ENCODE measurements around the gene GTF3C2.
A peak's percentile ranks its signal among the peaks of the same experiment; 100 is the strongest.
"Not testable (repeated sequence)": the region's sequence is repeated elsewhere in the genome, so short reads cannot be mapped to it uniquely, and the experiment has no call there.

GTF3C2 gene

GRCh38 chr2:27370816-27371620 lies 14.5 kb upstream of the GTF3C2 start:
- DNase-seq = no peak

DNA sequence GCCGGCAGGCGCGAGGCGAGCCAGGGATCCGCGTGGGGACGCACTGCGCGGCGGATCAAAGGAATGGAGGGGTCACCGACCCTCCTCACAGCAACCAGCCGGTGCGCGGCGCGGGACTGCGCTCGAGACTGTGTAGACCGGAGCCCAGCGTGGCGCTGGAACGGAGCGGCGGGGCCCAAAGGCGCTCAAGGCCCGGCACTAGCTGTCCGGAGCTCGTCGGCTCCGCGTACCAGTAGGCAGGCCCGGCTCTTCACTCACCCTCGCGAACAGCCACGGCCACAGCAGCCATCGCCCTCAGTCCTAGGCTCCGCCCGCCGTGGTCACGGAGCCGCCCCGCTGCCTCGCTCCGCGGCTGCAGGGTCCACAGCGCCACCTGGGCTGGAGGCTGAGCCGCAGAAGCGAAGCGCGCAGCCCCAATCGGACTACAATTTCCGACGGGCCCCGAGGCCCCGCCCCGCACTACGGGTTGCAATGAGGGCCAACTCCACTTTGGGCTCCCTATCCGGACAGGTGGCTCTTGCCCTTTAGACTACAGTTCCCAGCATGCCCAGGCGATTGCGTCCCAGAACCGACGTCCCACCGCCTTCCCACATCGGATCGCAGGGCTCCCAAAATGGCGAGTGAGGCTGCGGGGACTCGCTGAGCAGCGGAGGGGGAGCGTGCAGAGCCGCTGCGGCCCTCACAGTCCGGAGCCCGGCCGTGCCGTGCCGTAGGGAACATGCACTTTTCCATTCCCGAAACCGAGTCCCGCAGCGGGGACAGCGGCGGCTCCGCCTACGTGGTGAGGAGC lies 13.7 kb upstream of the GTF3C2 start, which contains the start of the genes EIF2B4 and SNX17:
Gene EIF2B4, minus strand, starts transcription at position 313 of the 790 bp plus-strand sequence. Its CDS starts 24 bp downstream, at position 289.
Gene SNX17, plus strand, starts transcription at position 591 of the 790 bp plus-strand sequence. Its CDS starts 128 bp downstream, at position 719.
- peak; percentile 96 for DNase-seq

- DNase-seq = no peak
Measured at GRCh38 chr2:27369471-27370025, 13.0 kb upstream of the GTF3C2 start.

DNA sequence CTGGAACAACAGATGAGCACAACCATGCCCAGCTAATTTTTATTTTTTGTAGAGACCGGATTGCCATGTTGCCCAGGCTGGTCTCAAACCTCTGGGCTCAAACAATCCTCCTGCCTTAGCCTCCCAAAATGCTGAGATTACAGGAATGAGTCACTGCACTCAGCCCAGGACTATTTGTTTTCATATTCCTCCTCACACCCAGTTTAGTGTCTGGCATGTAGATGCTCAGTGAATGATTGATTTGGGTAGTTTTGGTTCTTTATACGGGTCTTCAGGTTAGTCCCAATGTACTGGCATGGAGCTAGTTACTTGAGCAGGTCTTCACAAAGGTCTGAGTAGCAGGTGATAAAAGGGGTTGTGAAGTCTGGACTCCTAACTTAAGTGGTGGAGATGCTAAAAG lies 7.4 kb upstream of the GTF3C2 start:
- no peak for DNase-seq

GRCh38 chr2:27362678-27363420 lies 6.3 kb upstream of the GTF3C2 start:
- no peak for DNase-seq

GRCh38 chr2:27356056-27356381 lies 545 bp downstream of the GTF3C2 start:
- no peak for DNase-seq

- no peak for DNase-seq
Measured at GRCh38 chr2:27354597-27354927, 2.0 kb downstream of the GTF3C2 start.

- no peak for DNase-seq
Measured at GRCh38 chr2:27353762-27354596, 2.6 kb downstream of the GTF3C2 start.

- not testable (repeated sequence) for DNase-seq
Measured at GRCh38 chr2:27353386-27353761, 3.2 kb downstream of the GTF3C2 start.

DNA sequence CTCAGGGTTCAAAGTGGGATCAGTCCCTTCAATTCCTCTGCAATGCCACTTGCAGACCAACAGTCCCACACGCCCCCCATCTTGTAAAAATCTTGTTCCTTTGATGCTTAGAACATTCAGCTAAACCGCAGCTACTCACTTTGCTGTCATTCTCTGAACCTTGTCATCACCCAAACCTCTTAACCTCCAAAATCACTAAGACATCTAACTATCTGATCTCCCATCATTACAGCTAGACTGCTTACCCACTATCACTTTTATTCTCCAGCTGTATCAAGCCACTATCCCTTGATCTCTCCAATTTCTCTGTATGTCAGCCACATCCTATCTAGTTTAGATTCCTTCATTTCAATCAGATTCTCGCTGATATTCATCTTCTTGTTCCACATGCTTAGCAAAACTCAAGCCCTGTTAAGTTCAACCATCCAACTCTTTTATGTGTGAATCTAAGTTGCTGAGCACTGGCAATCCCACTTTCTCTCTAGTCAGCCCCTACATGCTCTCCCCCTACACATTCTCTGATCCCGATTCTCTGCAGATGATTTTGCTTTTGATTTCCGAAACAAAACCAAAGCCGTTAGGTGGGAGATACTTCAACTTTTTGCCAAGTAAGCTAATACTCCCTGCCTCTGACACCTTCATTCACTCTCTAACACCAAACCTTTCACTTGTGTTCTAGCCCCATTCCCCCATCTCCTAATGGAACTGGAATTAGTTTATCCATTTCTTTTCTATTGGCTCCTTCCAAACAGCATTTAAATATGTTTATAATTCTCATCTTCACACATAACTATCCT lies 4.6 kb downstream of the GTF3C2 start:
- no peak for DNase-seq

GRCh38 chr2:27350106-27350693 lies 6.4 kb downstream of the GTF3C2 start:
- no peak for DNase-seq

DNA sequence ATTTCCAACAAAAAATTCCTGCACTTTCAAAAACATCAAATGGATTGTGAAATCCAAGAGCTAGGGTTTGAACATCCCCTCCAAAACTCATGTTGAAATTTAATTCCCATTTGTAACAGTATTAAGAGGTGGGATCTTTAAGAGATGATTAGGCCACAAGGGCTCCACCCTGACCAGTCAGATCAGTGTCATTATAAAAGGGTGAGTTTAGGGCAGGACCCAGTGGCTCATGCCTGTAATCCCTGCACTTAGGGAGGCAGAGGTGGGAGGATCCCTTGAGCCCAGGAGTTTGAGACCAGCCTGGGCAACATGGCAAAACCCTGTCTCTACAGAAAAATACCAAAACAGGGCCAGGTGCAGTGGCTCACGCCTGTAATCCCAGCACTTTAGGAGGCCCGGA lies 8.9 kb downstream of the GTF3C2 start:
- no peak for DNase-seq

- DNase-seq = no peak
Measured at GRCh38 chr2:27336173-27336572, 20.4 kb downstream of the GTF3C2 start.

GRCh38 chr2:27335311-27335710 lies 21.3 kb downstream of the GTF3C2 start:
- DNase-seq = no peak

DNA sequence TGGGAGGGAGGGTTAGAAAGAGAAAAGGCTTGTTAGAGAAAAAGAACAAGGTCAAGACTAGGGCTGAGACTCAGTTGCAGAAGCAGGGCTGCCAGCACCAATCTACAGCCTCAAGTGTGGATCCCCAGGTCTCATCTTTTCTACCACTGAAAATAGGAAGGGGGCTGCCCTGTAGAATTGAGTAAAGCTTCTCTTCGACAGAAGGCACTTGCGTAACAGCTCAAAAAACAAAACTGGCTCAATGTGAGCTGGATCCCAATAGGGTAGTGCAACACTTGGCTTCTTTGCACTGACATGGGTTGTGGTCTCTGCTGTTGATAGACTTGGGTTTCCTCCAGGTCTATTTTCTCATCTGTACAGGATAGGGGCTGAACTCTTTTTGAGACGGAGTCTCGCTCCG lies 31.8 kb downstream of the GTF3C2 start:
- DNase-seq = no peak

- DNase-seq = no peak
Measured at GRCh38 chr2:27323596-27324285, 32.8 kb downstream of the GTF3C2 start.

DNA sequence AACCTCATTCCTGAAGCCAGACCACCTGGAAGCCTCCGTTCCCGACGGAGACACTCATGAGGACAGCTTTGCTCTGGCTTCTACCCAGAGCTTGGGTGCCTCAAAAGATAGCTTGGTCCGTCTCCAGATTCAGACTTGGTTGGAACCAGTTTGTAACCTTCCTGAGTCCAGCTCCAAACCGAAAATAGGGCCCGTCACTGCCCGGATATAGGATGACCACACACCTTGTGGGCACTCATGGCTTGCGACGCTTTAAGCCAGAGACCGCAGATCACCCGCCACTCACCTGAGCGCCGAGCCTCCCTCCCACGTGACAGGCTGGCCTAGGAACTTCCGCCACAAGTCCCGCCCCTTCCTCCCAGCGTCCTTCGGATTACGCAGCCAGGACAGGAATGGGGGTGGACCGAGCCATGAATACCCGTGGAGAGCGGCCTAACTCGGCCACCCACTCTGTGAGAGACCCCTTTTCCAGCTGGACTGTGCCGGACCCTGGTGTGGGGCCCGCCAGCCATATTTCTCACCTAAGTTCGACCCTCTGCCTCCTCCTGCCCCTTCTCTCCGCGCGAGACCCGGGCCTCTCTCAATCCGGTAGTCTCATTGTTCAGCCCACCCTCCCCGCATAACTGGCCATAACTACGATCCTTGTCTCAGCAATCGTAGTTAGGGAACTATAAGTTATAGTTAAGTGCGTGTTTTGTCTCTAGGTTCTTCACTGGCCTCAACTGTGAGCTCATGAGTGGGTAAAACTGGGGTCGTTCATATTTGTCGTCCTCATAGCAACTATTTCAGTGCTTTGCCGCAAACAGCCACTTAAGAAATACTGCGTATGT lies 33.6 kb downstream of the GTF3C2 start, which contains the start of gene MPV17:
Gene MPV17, minus strand, starts transcription at position 332 of the 830 bp plus-strand sequence. CDS start 580 bp downstream, outside the sequence.
- DNase-seq = peak; percentile 25

- no peak for DNase-seq
Measured at GRCh38 chr2:27322301-27322765, 34.2 kb downstream of the GTF3C2 start.

GRCh38 chr2:27320958-27321543 lies 35.5 kb downstream of the GTF3C2 start:
- DNase-seq = no peak
